HG03045 (cell line): ENCODE results near the gene DENND6A.
"Not testable (repeated sequence)": the region's sequence is repeated elsewhere in the genome, so short reads cannot be mapped to it uniquely, and the experiment has no call there.

Experiments
- ATAC-seq: cut with Tn5 transposase; IDR thresholded peaks from one replicate; pipeline ENCODE4 v1.9.1; 2021; ENCODE audit warnings: mild to moderate bottlenecking, moderate library complexity; ENCODE audit not compliant: unreplicated experiment

The DENND6A gene, protein sequence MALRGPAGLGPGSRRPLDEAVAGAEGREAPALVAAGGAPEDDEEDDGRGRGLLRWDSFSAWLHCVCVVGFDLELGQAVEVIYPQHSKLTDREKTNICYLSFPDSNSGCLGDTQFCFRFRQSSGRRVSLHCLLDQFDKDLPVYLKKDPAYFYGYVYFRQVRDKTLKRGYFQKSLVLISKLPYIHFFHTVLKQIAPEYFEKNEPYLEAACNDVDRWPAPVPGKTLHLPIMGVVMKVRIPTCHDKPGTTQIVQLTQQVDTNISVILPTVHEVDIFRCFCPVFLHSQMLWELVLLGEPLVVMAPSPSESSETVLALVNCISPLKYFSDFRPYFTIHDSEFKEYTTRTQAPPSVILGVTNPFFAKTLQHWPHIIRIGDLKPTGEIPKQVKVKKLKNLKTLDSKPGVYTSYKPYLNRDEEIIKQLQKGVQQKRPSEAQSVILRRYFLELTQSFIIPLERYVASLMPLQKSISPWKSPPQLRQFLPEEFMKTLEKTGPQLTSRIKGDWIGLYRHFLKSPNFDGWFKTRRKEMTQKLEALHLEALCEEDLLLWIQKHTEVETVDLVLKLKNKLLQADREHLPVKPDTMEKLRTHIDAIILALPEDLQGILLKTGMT

GRCh38 chr3:57692396-57693147 lies at the start of gene DENND6A:
Gene DENND6A, minus strand, starts transcription at chr3:57693077. Its CDS starts 59 bp downstream, at chr3:57693018.
- ATAC-seq: peak; percentile 83

- ATAC-seq: no peak
These were observed 47.1 kb upstream of the DENND6A start for GRCh38 chr3:57740027-57740426.

DNA sequence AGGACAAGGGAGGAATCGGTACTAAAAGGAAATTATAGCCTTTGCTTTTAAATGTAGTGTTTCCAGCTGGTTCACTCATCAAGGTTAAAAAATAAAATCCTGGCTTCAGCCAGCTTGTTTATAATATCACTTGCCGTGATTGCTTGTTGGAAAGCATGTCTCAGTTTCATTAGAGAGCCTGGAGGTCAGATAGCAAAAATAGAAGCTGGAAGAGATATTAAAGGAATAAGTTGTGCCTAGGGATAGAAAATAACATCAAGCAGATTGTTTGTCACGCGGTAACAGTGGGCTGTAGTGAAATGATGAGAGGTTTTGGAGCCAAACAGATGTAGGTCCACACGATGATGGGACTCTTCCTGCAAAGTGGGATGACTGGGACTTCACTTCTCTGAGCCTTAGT lies 45.5 kb upstream of the DENND6A start:
- ATAC-seq: no peak

- ATAC-seq: no peak
These were observed 45.0 kb upstream of the DENND6A start for GRCh38 chr3:57737840-57738239.

GRCh38 chr3:57735405-57735804 lies 42.5 kb upstream of the DENND6A start:
- ATAC-seq: no peak

- ATAC-seq: no peak
These were observed 40.9 kb upstream of the DENND6A start for GRCh38 chr3:57733790-57734189.

DNA sequence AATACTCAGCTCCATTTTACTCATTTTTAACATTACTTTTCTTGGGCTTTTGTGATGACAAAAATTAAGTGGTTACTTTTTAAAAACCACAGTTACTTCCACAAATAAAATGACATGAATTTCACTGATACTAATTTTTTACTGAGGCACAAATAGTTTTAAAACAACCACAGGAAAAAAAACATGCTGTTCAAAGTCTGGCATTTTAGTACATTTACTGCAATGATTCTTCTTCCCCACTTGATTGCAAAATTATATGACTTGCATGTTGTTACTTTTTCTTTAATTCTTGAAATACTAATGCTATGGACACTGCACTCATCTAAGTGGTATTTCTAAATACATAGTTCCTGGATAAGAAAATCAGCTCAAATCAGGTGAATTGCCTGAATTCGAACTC lies 38.4 kb upstream of the DENND6A start:
- no peak for ATAC-seq

GRCh38 chr3:57730682-57731081 lies 37.8 kb upstream of the DENND6A start:
- ATAC-seq: no peak

DNA sequence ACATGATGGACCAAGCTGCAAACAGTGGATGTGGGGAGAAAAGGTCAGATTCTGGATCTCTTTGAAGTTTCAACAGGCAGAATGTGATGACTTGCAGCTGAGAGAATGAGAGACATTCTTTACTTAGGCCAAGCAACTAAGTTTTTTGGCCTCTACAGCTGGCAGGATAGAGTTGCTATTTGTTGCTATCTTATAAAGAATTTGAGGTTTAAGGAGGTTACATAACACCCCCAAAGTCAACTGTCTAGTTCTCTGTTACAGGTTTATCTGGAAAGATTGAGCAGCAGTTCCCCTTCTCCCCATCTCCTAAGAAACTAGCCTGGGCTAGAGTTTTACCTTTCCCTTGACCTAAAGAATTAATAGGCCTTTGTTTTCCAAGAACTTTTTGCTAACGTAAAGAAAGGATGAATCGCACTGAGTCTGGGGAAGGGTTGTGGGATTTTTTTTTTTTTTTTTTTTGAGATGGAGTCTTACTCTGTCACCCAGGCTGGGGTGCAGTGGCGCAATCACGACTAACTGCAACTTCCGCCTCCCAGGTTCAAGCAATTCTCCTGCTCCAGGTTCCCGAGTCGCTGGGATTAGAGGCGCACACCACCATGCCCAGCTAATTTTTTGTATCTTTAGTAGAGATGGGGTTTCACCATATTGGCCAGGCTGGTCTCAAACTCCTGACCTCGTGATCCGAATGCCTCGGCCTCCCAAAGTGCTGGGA lies 36.6 kb upstream of the DENND6A start:
- ATAC-seq: no peak

DNA sequence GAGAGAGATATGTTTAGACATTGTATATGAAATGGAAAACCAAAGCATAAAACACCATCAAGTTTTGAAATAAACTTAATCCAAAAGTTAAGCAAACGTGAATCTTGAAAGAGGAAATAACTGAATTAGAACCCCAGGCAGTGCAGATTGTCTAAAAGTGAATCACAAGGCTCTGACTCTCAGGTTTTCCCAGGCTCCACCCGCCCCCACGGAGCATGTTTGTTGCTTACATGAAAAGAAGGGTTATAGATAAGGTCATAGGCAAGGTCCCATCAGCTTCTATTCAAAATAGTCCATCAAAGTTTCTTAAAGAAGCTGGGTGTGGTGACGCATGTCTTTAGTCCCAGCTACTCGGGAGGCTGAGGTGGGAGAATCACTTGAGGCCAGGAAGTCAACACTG lies 34.2 kb upstream of the DENND6A start:
- no peak for ATAC-seq

GRCh38 chr3:57726397-57726796 lies 33.5 kb upstream of the DENND6A start:
- no peak for ATAC-seq

DNA sequence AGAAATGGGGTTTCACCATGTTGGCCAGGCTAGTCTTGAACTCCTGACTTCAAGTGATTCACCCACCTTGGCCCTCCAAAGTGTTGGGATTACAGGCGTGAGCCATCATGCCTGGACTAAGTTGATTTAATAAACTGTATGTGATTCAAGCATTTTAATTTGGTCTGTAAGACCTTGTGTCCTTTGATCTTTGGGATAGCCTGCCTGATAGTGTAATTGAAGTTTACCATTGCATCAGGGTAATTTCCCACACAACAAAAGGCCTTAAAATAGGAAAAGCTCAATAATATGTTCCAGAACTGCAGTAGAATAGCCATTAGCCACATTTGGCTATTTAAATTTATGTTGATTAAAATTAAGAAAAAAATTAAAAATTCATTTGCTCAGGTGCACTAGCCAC lies 25.2 kb upstream of the DENND6A start:
- no peak for ATAC-seq

DNA sequence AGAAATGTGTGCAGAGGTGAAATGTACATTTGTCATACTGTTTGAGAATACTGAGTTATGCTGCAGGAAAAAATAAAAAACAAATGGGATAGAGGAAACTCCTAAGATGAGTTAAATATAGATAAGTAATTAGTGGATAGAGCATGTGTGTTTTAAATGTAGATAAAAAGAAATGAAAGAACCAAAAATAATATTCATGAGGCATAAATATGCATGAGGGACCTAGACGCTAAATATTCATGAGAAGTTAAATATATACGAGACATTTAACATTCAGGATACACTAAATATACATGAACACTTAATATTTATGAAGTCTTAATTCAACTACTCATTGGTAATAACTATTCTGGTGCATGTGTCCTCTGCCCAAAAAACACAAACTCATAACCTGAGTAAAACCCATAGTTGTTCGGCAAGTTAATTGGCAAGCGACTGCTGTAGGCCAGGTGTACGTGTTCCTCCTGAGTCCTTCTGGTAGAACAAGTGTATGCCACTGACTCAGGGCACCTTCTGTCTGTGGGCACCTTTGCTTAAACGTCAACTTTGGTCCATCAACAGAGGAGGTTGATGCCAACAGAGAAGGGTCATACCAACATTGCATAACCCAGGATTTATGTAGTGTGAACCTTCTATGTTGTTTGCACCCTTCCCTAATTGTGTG lies 24.5 kb upstream of the DENND6A start:
- ATAC-seq: no peak

GRCh38 chr3:57715686-57716085 lies 22.8 kb upstream of the DENND6A start:
- ATAC-seq: no peak

DNA sequence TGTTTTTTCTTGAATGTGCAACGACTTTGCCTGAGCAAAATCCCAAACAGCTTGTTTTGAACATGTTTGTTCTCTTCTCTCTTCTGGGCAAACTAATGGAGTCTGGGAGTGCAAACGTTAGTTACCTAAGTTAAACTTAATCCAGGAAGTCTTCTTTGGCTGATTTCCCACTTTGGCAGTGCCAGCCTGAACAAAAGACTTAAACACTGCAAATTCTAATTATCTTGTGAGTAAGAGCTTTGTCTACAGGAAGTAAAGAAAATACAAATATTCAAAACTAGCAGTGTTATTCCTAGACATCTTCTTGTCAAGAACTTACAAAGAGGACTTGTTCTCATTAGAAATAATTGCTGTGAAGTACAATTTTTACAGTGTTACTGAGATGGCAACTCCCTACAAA lies 16.7 kb upstream of the DENND6A start:
- ATAC-seq: no peak

DNA sequence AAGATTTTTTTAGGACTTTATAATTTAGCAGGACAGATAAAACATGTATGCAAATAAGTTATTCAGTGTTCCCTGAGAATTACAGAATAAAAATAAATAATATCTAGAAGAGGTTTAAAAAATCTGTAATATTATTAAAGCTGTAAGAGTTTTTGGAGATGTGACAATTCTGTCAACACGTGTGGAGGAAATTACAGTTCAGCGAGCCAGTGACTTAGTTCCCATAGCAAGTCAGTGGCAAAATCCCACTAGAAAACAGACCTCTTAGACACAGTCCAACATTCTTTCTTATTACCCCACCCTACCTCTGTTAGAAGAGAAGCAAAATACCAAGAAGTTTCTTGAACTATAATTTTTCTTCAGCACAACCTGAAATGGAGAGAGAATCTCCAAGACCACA lies 16.2 kb upstream of the DENND6A start:
- ATAC-seq: no peak

GRCh38 chr3:57706462-57706861 lies 13.6 kb upstream of the DENND6A start:
- no peak for ATAC-seq

GRCh38 chr3:57705351-57705750 lies 12.5 kb upstream of the DENND6A start:
- not testable (repeated sequence) for ATAC-seq

DNA sequence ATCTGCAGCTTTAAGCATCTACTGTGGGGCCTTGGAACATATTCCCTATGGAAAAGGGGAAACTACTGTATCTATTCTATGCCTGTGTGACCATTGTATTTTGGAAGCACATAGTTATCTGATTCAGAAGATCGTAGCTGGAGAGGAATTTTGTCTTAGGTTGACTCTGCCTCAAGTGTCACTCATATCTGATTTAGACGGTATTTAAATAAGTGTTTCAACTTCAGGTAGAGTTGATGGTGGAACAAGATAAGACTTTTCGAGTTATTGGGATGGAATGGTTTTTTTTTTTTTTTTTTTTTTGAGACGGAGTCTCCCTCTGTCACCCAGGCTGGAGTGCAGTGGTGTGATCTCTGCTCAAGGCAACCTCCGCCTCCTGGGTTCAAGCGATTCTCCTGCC lies 8.9 kb upstream of the DENND6A start:
- ATAC-seq: no peak

GRCh38 chr3:57700737-57701136 lies 7.9 kb upstream of the DENND6A start:
- ATAC-seq: no peak

DNA sequence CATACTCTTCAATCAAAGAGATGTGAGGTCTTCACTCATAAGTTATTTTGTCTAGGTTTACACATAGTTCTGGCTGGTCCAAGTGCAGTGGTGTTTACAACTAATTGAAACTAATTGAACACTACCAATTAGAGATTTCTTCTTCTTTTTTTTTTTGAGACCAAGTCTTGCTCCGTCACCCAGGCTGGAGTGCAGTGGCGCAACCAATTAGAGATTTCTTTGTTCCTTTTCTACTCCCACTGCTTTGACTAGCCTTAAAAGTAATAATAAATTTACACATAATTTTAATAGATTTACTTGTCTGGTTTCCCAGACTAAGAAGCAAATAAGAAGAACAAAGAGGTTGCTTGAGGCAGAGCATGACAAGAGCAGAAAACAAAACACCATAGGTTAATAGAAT lies 6.7 kb upstream of the DENND6A start:
- no peak for ATAC-seq
